GM19455 (cell line): ENCODE results near the gene THEM5.
"Not testable (repeated sequence)": the region's sequence is repeated elsewhere in the genome, so short reads cannot be mapped to it uniquely, and the experiment has no call there.

Experiments used
- ATAC-seq: cut with Tn5 transposase; IDR thresholded peaks from one replicate; pipeline ENCODE4 v1.9.1; 2021; ENCODE audit not compliant: unreplicated experiment

THEM5 gene

GRCh38 chr1:151867765-151868411 is 14.4 kb upstream of the THEM5 start:
- ATAC-seq = no peak

DNA sequence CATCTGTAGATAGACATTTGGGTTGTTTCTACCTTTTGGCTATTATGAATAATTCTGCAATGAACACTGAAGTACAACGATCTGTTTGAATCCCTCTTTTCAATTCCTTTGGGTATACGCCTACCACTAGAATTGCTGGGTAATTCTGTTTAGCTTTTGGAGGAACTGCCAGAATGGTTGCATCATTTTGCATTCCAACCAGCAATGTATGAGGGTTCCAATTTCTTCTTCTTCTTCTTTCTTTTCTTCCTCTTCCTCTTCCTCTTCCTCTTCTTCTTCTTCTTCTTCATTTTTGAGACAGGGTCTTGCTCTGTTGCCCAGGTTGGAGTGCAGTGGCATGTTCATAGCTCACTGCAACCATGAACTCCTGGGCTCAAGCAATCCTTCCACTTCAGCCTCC is 13.8 kb upstream of the THEM5 start:
- ATAC-seq = no peak

DNA sequence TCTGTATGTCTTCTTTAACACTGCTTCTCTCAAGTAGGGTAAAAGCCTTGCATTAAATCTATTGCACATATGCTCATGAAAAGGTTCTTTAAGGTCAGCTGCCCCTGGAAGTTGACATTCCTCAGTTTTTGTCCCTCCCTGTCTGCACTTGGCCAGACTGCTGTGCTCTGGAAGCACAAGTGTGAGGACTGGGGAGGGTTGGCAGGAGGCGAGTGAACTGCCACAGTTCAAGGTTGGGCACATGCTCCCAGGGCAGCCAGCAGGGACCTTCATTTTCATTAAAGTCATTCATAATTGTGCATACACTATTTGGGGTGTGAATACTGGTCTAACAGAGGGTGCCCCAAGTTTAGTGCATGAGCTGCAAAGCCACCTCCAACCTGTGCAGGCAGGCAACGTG is 10.9 kb upstream of the THEM5 start:
- no peak for ATAC-seq

DNA sequence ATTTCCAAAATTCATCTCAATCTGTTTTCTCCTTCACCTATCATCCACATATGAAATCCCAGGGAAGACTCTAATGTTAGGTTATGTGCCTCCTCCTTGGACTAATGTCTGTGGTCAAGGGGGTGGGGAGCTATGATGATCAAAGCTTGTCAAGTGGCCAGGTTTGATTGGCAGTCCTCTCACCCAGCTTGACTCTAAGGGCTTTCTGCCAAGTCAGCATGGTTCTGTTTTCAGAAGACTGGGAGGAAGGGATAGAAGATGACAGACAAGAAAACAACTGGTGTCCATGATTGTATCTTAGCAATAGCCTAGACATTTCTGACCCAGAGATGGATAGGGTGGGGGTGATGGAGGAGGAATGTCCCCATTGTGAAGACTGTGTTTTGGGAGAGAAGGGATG is 9.1 kb upstream of the THEM5 start:
- no peak for ATAC-seq

GRCh38 chr1:151860504-151861187 is 7.1 kb upstream of the THEM5 start:
- ATAC-seq = no peak

DNA sequence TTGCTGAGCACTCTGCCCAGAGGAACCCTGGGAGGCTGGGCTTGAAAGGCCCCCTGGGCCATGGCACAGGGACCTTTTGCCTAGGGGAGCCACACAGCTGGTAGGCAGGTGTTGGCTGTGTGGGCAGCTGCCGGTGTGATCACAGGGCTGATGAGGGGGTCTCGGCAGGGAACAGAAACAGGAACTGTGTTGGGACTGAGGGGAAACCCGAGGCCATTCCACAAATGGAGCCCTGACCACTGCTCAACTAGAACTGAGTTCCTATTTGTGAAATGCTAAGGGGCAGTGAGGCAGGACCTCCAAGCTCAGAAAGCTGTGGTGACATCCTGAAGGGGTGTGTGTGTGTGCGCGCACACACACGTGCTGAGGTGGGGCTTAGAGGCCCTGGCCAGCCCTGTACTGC is 6.4 kb upstream of the THEM5 start:
- ATAC-seq = no peak

GRCh38 chr1:151858886-151859665 is 5.6 kb upstream of the THEM5 start:
- no peak for ATAC-seq

- ATAC-seq = no peak
Measured at GRCh38 chr1:151858030-151858746, 4.7 kb upstream of the THEM5 start.

DNA sequence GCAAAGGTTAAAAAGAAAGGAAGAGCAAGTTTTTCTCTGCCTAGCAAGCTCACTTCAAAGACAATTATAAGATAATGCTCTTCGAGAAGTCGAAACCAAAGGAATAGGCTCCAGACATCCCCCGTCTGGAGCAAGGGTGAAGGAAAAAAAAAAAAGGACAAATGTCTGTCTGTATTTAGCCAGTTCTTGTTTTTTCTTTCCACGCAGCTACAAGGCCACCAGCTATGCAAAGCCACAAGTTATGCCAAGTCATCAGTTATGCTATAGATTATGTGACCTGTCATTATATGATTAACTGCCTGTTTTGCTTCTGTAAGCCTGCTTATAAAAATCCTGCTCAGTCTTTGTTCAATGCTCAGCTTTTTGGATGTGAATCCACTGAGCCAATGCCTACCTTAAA is 2.4 kb upstream of the THEM5 start:
- ATAC-seq = no peak

DNA sequence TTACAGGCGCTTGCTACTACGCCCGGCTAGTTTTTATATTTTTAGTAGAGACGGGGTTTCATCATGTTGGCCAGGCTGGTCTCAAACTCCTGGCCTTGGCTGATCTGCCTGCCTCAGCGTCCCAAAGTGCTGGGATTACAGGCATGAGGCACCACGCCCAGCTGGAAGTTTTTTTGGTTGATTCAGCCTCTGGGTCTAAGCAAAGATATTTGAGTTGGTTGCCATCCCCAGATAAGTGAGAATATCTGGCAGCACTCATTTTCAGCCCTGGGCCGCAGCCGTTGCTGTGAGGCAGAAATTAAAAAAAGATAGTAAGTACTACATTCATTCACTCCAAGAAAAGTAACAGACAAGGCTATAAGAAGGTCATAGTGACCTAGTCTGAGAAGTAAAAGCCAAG is 2.0 kb upstream of the THEM5 start:
- not testable (repeated sequence) for ATAC-seq

DNA sequence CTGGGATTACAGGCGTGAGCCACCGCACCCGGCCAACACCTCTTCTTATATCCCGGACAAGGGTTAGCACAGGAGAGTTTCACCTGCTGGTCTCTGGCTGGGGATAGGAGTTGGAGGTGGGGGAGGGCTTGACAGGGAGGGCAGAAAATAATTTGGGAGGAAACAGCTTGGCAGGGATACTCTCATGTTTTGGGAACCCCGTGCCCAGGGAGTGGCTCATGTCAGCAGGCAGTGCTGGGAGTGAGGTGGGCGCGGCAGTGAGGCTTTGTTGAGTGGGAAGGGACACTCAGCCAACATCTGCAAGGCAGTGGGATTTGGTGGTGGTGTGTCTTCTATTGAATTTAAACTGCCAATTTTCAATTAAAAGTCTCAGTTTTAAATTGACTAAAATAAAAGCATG is 1.1 kb upstream of the THEM5 start:
- no peak for ATAC-seq

DNA sequence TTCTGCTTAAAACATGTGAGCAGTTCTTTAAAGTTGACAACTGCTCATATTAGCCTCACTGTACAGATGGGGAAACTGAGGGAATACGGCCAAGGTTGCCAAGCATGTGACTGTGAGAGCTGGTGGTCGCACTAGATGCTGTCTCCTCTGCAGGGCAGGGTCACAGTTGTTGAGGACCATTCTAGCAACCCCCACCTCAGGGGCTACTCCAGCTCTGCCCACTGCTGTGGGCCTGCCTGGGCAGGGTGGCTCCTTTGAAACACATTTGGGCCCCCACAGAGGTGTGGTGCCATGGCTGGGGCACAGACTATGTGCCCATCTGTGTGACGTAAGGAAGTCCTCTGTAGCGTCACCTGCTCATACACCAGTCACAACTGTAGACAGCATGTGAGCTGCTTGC is 779 bp downstream of the THEM5 start:
- no peak for ATAC-seq

GRCh38 chr1:151851886-151852285 is 1.6 kb downstream of the THEM5 start:
- ATAC-seq = no peak

DNA sequence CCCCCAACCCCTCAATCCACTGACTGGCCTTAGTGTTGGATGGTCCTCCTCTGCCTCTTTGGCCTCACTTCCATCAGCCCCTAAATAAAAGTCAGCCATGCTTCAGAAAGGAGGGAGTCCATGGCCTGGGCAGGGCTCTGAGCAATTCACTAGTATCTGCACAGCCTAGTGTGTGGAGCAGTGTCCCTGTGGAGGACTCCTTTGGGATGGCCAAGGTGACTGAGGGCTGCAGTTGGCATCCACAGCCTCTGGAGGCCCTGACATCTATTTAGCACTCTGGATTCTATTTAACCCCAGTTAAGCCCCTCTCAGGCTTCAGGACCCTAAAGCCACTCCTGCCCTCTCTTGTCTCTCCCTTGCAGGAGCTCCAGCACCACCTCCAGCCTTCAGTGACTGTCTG is 3.6 kb downstream of the THEM5 start:
- ATAC-seq = no peak

GRCh38 chr1:151849126-151849525 is 4.4 kb downstream of the THEM5 start:
- no peak for ATAC-seq

DNA sequence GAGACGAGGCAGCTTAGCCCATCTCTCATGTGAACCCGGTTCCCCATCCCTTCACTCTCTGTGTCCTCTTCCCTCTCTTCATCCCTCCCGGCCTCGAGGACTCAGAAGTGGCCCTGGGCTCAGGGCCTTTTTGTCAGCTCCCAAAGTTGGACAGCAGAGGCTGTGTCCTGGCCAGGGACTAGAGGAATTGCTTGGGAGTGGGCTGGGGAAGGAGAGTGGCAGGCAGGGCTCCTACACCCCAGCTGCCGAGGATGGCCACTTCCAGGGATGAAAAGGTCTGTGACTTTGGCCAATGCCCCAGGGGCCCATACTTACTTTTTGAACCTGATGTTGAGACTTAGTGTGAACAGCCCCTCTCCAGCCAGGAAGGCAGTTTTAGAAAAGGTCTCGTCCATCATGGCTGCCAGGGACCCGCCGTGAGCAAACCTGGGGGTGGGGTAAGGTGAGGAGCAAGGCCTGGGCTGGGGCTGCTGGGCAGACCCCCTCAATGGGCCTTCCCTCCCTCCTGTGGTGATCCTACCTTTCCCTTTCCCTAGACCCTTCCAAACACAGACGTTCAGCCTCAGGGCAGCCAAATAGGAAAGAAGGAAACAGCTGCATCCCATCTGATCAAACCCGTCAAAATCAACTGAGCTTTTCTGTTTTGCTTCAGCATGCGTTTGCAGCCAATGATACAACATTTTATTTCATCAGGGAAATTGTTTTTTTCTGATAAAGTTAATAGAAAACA is 5.5 kb downstream of the THEM5 start:
- ATAC-seq = no peak

- ATAC-seq = no peak
Measured at GRCh38 chr1:151846686-151847237, 6.8 kb downstream of the THEM5 start.

DNA sequence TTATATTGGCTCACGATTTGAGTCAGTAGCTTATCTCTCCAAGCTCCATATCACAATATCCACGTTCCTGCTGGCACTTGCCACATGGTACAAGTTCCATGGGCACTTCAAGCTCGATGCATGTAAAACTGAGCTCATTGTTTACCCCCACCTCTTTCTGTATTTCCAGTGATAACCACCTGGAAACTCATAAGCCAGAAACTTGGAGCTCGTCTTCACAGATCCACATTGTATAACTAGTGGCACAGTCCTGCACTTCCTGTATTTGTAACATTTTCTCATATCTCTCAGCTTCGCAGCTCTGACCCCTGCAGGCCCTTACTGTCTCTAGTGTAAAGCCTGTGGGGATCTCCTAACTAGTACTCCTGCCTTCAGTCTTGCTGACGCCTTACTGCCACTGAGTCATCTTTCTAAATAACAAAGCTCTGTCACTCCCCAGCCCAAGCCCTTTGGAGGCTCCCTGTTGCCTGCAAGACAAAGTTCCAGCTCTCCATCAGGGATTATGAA is 7.4 kb downstream of the THEM5 start:
- no peak for ATAC-seq

- ATAC-seq = no peak
Measured at GRCh38 chr1:151843398-151843797, 10.1 kb downstream of the THEM5 start.

DNA sequence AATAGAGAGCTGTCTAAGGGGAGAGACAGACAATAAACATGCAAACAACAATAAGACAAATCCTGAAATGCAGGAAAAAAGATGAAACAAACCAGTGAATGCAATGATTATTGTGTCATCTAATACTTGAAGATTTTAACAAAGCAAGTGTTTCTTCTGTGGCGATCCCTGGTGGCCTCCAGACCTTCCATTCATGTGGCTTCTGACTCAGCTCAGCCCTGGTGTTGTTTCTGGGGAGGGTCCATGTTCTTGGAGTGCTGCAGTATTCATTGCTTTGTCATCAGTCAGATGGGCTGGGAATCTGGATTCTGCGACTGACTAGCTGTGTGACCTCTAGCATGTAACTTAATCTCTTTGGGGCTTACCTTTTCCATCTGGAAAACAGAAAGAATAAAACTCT is 12.4 kb downstream of the THEM5 start:
- no peak for ATAC-seq
